ENCODE measurements around the gene SLC39A5.

- TF ChIP-seq CTCF (IDR thresholded peaks at IDR 0.05; ENCODE audit: low read length) (no peak), EZH2 (optimal IDR thresholded peaks at IDR 0.05; ENCODE audit: low read depth, low read length) (no peak)
Measured at GRCh38 chr12:56202838-56203237, 27.0 kb upstream of the SLC39A5 start.
